Stomach (tissue), 9 donors: ENCODE measurements around the gene RPTOR. TPM values are rescaled to one million over a fixed set of nuclear protein-coding genes. Genes with fewer than 3 reads are reported as not detected.

Source experiments
- DNase-seq, 2 donors: peaks; one replicate each; pipeline versions ENCODE4 v3.0.0 to v3.0.0-alpha.2; 2013 to 2019
- H3K27ac ChIP-seq, 5 donors: fragments of 200-600 bp in 4 of 5; sonication (generic) in 4 of 5; one replicate each; pipeline ENCODE4 v1.5.1; 2013 to 2019; ENCODE audit warnings: mild to moderate bottlenecking in 1 of 5, moderate library complexity in 1 of 5
- H3K27me3 ChIP-seq, 3 donors: fragments of 200-600 bp; sonication (generic); one replicate each; pipeline ENCODE4 v1.5.1; 2017 to 2019; ENCODE audit warnings: mixed run types in 1 of 3
- H3K36me3 ChIP-seq, 4 donors: fragments of 200-600 bp; sonication (generic); 1 replicate in 3 of 4; 2 replicates in 1 of 4; pipeline ENCODE4 v1.5.1; 2016 to 2019
- H3K4me1 ChIP-seq, 4 donors: fragments of 200-600 bp; sonication (generic); one replicate each; pipeline ENCODE4 v1.5.1; 2016 to 2019
- H3K4me3 ChIP-seq, 4 donors: fragments of 200-600 bp; sonication (generic) in 3 of 4; one replicate each; pipeline ENCODE4 v1.5.1; 2016 to 2019; ENCODE audit warnings: mild to moderate bottlenecking in 1 of 4
- H3K9me3 ChIP-seq, 4 donors: fragments of 200-600 bp; sonication (generic); one replicate each; pipeline ENCODE4 v1.5.1; 2016 to 2019
- EP300 ChIP-seq: sonication (generic); formaldehyde crosslinking; IDR thresholded peaks from one replicate; pipeline ENCODE4 v1.6.1; 2017; ENCODE audit warnings: antibody characterized with exemption
- POLR2A ChIP-seq, 4 donors: fragments of 450-650 bp; IDR thresholded peaks; one replicate each; pipeline ENCODE4 v1.6.1; 2016; ENCODE audit warnings: antibody characterized with exemption in 4 of 4, control low read depth in 2 of 4, mild to moderate bottlenecking in 1 of 4, moderate library complexity in 1 of 4
- POLR2AphosphoS5 ChIP-seq, 3 donors: sonication (generic); formaldehyde crosslinking; IDR thresholded peaks; one replicate each; pipeline ENCODE4 v1.6.1; 2016; ENCODE audit warnings: antibody characterized with exemption in 3 of 3
- WGBS, 5 donors: extraction: QIAGEN DNeasy Blood & Tissue Kit in 3 of 5; methylation state at CpG; one replicate each; pipeline versions ENCODE4 v1.1.5 to v1.1.7; 2013 to 2018; 5-methylcytosine and 5-hydroxymethylcytosine counted together
- intact Hi-C: fragments of 100-400 bp; cut with DNase I; formaldehyde crosslinking; loops from one replicate; pipeline ENCODE4 v1.15.1; 2023; ENCODE audit warnings: low total_unique reads
- polyA plus RNA-seq, 3 donors: library from polyadenylated mRNA; stranded (reverse); fragments of 200-250 nt; gene quantifications; one replicate each; pipeline ENCODE4 v1.2.3, GENCODE V29; 2013
- total RNA-seq, 5 donors: library from RNA; depleted of rRNA; stranded (reverse); fragments of >200 nt; gene quantifications; one replicate each; pipeline versions ENCODE4 v1.1.0 to v1.2.3, GENCODE V29; 2014 to 2016
- TF ChIP-seq, protein P1 (sequence below), 7 experiments: fragments of 450-650 bp in 4 of 7; fragments of 200-600 bp in 3 of 7; sonication (generic) in 3 of 7; IDR thresholded peaks; one replicate each; pipeline ENCODE4 v1.5.1; 2016 to 2019; ENCODE audit warnings: antibody characterized with exemption in 7 of 7, control low read depth in 2 of 7, mild to moderate bottlenecking in 1 of 7
- donor health status: healthy with polysubstance abuse.
- donor health status: Bipolar disorder and iron deficiency.
- donor health status: healthy.

Gene RPTOR
- total and polyA plus RNA-seq, 8 donors: 3.8 to 103 (median 19.3) TPM

DNA sequence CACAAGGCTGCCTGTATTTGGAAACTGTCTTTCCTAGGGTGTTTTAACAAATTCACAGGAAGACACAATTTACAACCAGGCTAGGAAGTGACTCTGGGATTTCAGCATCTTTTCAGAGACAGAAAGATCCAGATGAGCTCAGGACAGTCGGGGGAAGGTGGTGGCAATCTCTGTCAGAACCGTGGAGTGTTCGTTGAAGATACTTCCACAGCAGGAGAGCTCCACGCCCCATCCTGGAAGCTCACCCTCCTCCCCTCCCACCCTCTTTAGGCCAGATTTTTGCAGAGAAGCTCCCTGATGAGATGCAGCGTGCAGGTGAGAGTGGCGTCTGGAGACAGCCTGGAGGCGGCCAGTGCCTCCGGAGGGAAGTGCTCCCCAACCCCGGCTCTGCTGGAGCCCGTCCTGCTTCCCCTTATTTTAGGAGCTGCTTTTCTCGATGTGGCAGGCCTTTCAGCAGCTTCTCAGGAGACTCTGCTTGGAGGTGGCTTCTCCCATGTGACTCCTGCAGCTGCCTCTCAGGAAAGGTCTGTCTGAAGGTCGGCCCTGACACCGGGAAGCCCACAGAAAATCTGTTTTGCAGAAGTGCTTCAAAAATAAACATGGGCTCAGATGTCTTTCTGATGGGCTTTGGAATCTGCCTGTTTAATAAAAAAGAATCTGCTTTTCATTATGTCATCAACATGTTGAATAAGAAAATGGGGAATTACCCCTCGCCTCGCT, 260.6 kb downstream of the RPTOR start:
- H3K27ac ChIP-seq: no peak overlapping the region
- intact Hi-C loops: no loop called here
- no peak overlapping the region for H3K4me3 ChIP-seq
- H3K27me3 ChIP-seq: no peaks in the 10 kb centered on the region
- TF ChIP-seq POLR2A (IDR thresholded peaks at IDR 0.05): no peak
- TF ChIP-seq, protein P1, sequence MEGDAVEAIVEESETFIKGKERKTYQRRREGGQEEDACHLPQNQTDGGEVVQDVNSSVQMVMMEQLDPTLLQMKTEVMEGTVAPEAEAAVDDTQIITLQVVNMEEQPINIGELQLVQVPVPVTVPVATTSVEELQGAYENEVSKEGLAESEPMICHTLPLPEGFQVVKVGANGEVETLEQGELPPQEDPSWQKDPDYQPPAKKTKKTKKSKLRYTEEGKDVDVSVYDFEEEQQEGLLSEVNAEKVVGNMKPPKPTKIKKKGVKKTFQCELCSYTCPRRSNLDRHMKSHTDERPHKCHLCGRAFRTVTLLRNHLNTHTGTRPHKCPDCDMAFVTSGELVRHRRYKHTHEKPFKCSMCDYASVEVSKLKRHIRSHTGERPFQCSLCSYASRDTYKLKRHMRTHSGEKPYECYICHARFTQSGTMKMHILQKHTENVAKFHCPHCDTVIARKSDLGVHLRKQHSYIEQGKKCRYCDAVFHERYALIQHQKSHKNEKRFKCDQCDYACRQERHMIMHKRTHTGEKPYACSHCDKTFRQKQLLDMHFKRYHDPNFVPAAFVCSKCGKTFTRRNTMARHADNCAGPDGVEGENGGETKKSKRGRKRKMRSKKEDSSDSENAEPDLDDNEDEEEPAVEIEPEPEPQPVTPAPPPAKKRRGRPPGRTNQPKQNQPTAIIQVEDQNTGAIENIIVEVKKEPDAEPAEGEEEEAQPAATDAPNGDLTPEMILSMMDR (IDR thresholded peaks at IDR 0.05): no peak
- no peak for TF ChIP-seq POLR2AphosphoS5 (IDR thresholded peaks at IDR 0.05)
- no peak for TF ChIP-seq EP300
- H3K9me3 ChIP-seq: peaks cover 0 to 13% (median 8%) of the 10 kb centered on the region in 4 donors
- no peak for DNase-seq
- 78 to 85% (median 81%) methylated on average over 15 of the region's 15 CpGs for WGBS, 5 donors
- peaks cover 0 to 8% (median 1%) of the 10 kb centered on the region in 4 donors for H3K36me3 ChIP-seq
- no peaks in the 10 kb centered on the region for H3K4me1 ChIP-seq

DNA sequence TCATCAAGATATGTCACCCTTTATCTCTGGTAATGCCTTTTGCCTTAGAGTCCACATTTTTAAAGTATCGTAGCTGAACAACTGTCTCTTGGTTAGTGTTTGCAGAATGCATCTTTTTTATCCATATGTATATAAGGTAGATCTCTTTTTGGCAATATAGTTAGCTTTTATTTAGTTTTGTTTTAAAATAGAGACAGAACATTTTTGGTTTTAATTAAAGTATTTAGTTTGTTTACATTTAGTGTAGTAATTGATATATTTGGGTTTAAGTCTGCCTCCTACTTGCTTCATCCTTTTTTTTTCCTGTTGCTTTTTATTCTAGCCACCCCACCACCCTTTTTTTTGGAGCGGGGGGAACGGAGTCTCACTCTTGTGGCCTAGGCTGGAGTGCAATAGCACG, 262.4 kb downstream of the RPTOR start:
- no peaks in the 10 kb centered on the region for H3K27me3 ChIP-seq
- H3K9me3 ChIP-seq: peaks cover 0 to 13% (median 8%) of the 10 kb centered on the region in 4 donors
- H3K4me1 ChIP-seq: no peaks in the 10 kb centered on the region
- no peak overlapping the region for H3K27ac ChIP-seq
- DNase-seq: no peak
- no peak overlapping the region for H3K4me3 ChIP-seq
- peaks cover 0 to 15% (median 5%) of the 10 kb centered on the region in 4 donors for H3K36me3 ChIP-seq
- intact Hi-C loops: no loop called here
- no peak for TF ChIP-seq EP300
- TF ChIP-seq, protein P1 (IDR thresholded peaks at IDR 0.05): no peak
- TF ChIP-seq POLR2AphosphoS5 (IDR thresholded peaks at IDR 0.05): no peak
- no peak for TF ChIP-seq POLR2A (IDR thresholded peaks at IDR 0.05)
- WGBS, 5 donors: 93 to 99% (median 95%) methylated on average over 4 of the region's 4 CpGs

DNA sequence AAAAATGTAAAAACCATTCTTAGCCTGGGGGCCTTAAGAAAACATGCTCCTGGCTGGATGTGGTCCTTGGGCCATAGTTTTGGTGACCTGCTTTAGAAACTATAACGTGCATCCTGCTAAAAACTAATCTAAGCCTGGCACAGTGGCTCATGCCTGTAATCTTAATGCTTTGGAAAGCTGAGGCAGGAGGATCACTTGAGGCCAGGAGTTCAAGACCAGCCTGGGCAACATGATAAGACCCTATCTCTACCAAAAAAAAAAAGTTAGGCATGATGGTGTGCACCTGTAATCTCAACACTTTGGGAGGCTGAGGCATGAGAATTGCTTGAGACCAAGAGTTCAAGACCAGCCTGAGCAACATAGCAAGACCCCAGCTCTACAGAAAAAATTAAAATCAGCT, 263.2 kb downstream of the RPTOR start:
- WGBS, 5 donors: 88 to 100% (median 94%) methylated on average over 1 of the region's 1 CpG
- no peak for TF ChIP-seq POLR2AphosphoS5 (IDR thresholded peaks at IDR 0.05)
- intact Hi-C loops: no loop called here
- Histone ChIP-seq H3K27me3 (no peaks in the 10 kb centered on the region), H3K27ac (no peak overlapping the region), H3K4me1 (no peaks in the 10 kb centered on the region), H3K36me3 (peaks cover 0 to 21% (median 12%) of the 10 kb centered on the region in 4 donors), H3K4me3 (no peak overlapping the region), H3K9me3 (peaks cover 0 to 13% (median 8%) of the 10 kb centered on the region in 4 donors)
- DNase-seq: no peak

DNA sequence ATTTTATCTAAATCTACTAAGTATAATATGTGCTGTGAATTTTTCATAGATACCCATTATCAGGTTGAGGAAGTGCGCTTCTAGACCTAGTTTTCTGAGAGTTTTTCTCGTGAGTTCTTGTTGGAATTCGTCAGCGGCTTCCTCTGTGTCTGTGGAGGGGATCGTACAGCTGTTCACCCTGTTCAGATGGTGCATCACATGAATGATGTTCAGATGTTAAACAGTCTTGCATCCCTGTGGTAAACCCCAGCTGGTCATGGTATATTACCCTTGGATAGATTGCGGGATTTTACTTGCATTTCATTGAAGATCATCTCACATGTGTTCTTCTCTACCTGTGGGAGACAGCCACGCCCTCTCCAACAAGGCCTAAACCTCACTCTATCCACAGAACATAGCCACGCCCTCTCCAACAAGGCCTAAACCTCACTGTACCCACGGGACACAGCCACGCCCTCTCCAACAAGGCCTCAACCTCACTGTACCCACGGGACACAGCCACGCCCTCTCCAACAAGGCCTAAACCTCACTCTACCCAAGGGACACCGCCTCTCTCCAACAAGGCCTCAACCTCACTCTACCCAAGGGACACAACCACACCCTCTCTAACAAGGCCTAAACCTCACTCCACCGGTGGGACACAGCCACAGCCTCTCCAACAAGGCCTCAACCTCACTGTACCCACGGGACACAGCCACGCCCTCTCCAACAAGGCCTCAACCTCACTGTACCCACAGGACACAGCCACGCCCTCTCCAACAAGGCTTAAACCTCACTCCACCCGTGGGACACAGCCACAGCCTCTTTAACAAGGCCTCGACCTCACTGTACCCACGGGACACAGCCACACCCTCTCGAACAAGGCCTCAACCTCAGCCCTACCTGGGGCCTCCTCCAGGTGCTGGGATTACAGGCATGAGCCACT, 266.8 kb downstream of the RPTOR start:
- Histone ChIP-seq H3K4me1 (no peaks in the 10 kb centered on the region), H3K9me3 (peaks cover 0 to 12% (median 8%) of the 10 kb centered on the region in 4 donors), H3K27me3 (no peaks in the 10 kb centered on the region), H3K27ac (no peak overlapping the region), H3K36me3 (peaks cover 0 to 21% (median 14%) of the 10 kb centered on the region in 4 donors), H3K4me3 (no peak overlapping the region)
- DNase-seq: no peak
- WGBS, 5 donors: 77 to 85% (median 80%) methylated on average over 21 of the region's 21 CpGs
- TF ChIP-seq POLR2A (IDR thresholded peaks at IDR 0.05) (no peak), POLR2AphosphoS5 (IDR thresholded peaks at IDR 0.05) (no peak), EP300 (no peak)
- TF ChIP-seq, protein P1 (IDR thresholded peaks at IDR 0.05): no peak
- intact Hi-C loops: no loop called here
